GM21619 (cell line): ENCODE data around the gene DCBLD2.
A peak's percentile ranks its signal among the peaks of the same experiment; 100 is the strongest.
"Not testable (repeated sequence)": the region's sequence is repeated elsewhere in the genome, so short reads cannot be mapped to it uniquely, and the experiment has no call there.

ENCODE experiments used
- ATAC-seq: cut with Tn5 transposase; IDR thresholded peaks from one replicate; pipeline ENCODE4 v1.9.1; 2021; ENCODE audit not compliant: unreplicated experiment

Gene DCBLD2

GRCh38 chr3:98893740-98894139 lies 7.8 kb downstream of the DCBLD2 start:
- ATAC-seq: no peak

- no peak for ATAC-seq
Observed at GRCh38 chr3:98892263-98892662, 9.2 kb downstream of the DCBLD2 start.

- no peak for ATAC-seq
Observed at GRCh38 chr3:98890965-98891910, 10.3 kb downstream of the DCBLD2 start.

- ATAC-seq: no peak
Observed at GRCh38 chr3:98890181-98890835, 11.2 kb downstream of the DCBLD2 start.

GRCh38 chr3:98887684-98888083 lies 13.8 kb downstream of the DCBLD2 start:
- ATAC-seq: no peak

GRCh38 chr3:98886525-98886924 lies 15.0 kb downstream of the DCBLD2 start:
- ATAC-seq: no peak

- no peak for ATAC-seq
Observed at GRCh38 chr3:98885851-98886250, 15.6 kb downstream of the DCBLD2 start.

- ATAC-seq: no peak
Observed at GRCh38 chr3:98884675-98885371, 16.7 kb downstream of the DCBLD2 start.

GRCh38 chr3:98882614-98883333 lies 18.7 kb downstream of the DCBLD2 start:
- ATAC-seq: not testable (repeated sequence)

GRCh38 chr3:98877132-98877531 lies 24.4 kb downstream of the DCBLD2 start:
- ATAC-seq: peak; percentile 50

GRCh38 chr3:98875535-98875934 lies 26.0 kb downstream of the DCBLD2 start:
- ATAC-seq: no peak

GRCh38 chr3:98874602-98875249 lies 26.8 kb downstream of the DCBLD2 start:
- ATAC-seq: no peak

GRCh38 chr3:98869391-98869790 lies 32.1 kb downstream of the DCBLD2 start:
- no peak for ATAC-seq

GRCh38 chr3:98857971-98858370 lies 43.5 kb downstream of the DCBLD2 start:
- not testable (repeated sequence) for ATAC-seq

- not testable (repeated sequence) for ATAC-seq
Observed at GRCh38 chr3:98857258-98857657, 44.2 kb downstream of the DCBLD2 start.

- ATAC-seq: no peak
Observed at GRCh38 chr3:98856724-98857123, 44.8 kb downstream of the DCBLD2 start.

GRCh38 chr3:98855806-98856400 lies 45.6 kb downstream of the DCBLD2 start:
- ATAC-seq: no peak

- no peak for ATAC-seq
Observed at GRCh38 chr3:98848108-98848507, 53.4 kb downstream of the DCBLD2 start.

GRCh38 chr3:98846101-98846500 lies 55.4 kb downstream of the DCBLD2 start:
- no peak for ATAC-seq
